Cerebellar nuclear complex (tissue), 1 donor: ENCODE data around the gene ICE1.
"Not testable (repeated sequence)": the region's sequence is repeated elsewhere in the genome, so short reads cannot be mapped to it uniquely, and the experiment has no call there.

Source experiments
- DNase-seq, 2 experiments: peaks; one replicate each; lab custom pipeline; 2025; lab: John Stamatoyannopoulos, UW

Gene ICE1

GRCh38 chr5:5404381-5404780, 18.1 kb upstream of the ICE1 start:
- DNase-seq = no peak

GRCh38 chr5:5405441-5405840, 17.0 kb upstream of the ICE1 start:
- DNase-seq = no peak

GRCh38 chr5:5407924-5408323, 14.6 kb upstream of the ICE1 start:
- DNase-seq = no peak

- no peak for DNase-seq
Measured at GRCh38 chr5:5409151-5409810, 13.2 kb upstream of the ICE1 start.

- not testable (repeated sequence) for DNase-seq
Measured at GRCh38 chr5:5413856-5414255, 8.6 kb upstream of the ICE1 start.

- no peak for DNase-seq
Measured at GRCh38 chr5:5414999-5415398, 7.5 kb upstream of the ICE1 start.

GRCh38 chr5:5416733-5417132, 5.7 kb upstream of the ICE1 start:
- no peak for DNase-seq

GRCh38 chr5:5418006-5418405, 4.5 kb upstream of the ICE1 start:
- DNase-seq = no peak

- DNase-seq = no peak
Measured at GRCh38 chr5:5418764-5419163, 3.7 kb upstream of the ICE1 start.

GRCh38 chr5:5419291-5420210, 2.9 kb upstream of the ICE1 start:
- DNase-seq = peak in 1 of 2 experiments; percentile 1

GRCh38 chr5:5420251-5420650, 2.2 kb upstream of the ICE1 start:
- no peak for DNase-seq

GRCh38 chr5:5421149-5421960, 1.1 kb upstream of the ICE1 start:
- no peak for DNase-seq

- DNase-seq = no peak
Measured at GRCh38 chr5:5422819-5423515, 490 bp downstream of the ICE1 start.

- DNase-seq = no peak
Measured at GRCh38 chr5:5423586-5423985, 1.1 kb downstream of the ICE1 start.

- DNase-seq = no peak
Measured at GRCh38 chr5:5424736-5425135, 2.3 kb downstream of the ICE1 start.

- no peak for DNase-seq
Measured at GRCh38 chr5:5430136-5430535, 7.7 kb downstream of the ICE1 start.

GRCh38 chr5:5432020-5432707, 9.7 kb downstream of the ICE1 start:
- DNase-seq = no peak

- no peak for DNase-seq
Measured at GRCh38 chr5:5436203-5436760, 13.8 kb downstream of the ICE1 start.

GRCh38 chr5:5437227-5438172, 15.0 kb downstream of the ICE1 start:
- DNase-seq = no peak

- no peak for DNase-seq
Measured at GRCh38 chr5:5451863-5452262, 29.4 kb downstream of the ICE1 start.
